Subcutaneous abdominal adipose tissue (tissue), 5 donors: ENCODE data around the gene BRD9.
"Not testable (repeated sequence)": the region's sequence is repeated elsewhere in the genome, so short reads cannot be mapped to it uniquely, and the experiment has no call there.

Experiments
- H3K27ac ChIP-seq: one replicate; pipeline ENCODE4 v1.7.0; 2013; ENCODE audit warnings: low read depth, mild to moderate bottlenecking, inconsistent platforms, low read length, moderate library complexity
- H3K27me3 ChIP-seq, 5 donors: one replicate each; pipeline ENCODE4 v1.7.0; 2013; ENCODE audit warnings: low read length in 5 of 5, inconsistent platforms in 1 of 5; ENCODE audit not compliant: control insufficient read depth in 5 of 5, insufficient read depth in 4 of 5
- H3K36me3 ChIP-seq, 5 donors: one replicate each; pipeline ENCODE4 v1.7.0; 2013; ENCODE audit warnings: low read length in 5 of 5; ENCODE audit not compliant: control insufficient read depth in 5 of 5, insufficient read depth in 5 of 5
- H3K4me1 ChIP-seq, 5 donors: one replicate each; pipeline ENCODE4 v1.7.0; 2013; ENCODE audit warnings: low read length in 5 of 5, mild to moderate bottlenecking in 3 of 5, moderate library complexity in 1 of 5; ENCODE audit not compliant: control insufficient read depth in 5 of 5, insufficient read depth in 5 of 5
- H3K4me3 ChIP-seq, 5 donors: one replicate each; pipeline ENCODE4 v1.7.0; 2013; ENCODE audit warnings: low read length in 5 of 5, low read depth in 1 of 5
- H3K9ac ChIP-seq, 5 donors: one replicate each; pipeline ENCODE4 v1.7.0; 2013; ENCODE audit warnings: low read length in 5 of 5, mild to moderate bottlenecking in 4 of 5, moderate library complexity in 3 of 5
- H3K9me3 ChIP-seq, 5 donors: one replicate each; pipeline ENCODE4 v1.7.0; 2013; ENCODE audit warnings: low read length in 5 of 5; ENCODE audit not compliant: control insufficient read depth in 5 of 5
- donor health status: healthy.
- donor health status: healthy.
- donor health status: healthy.
- donor health status: healthy.
- donor health status: healthy.

BRD9 gene

DNA sequence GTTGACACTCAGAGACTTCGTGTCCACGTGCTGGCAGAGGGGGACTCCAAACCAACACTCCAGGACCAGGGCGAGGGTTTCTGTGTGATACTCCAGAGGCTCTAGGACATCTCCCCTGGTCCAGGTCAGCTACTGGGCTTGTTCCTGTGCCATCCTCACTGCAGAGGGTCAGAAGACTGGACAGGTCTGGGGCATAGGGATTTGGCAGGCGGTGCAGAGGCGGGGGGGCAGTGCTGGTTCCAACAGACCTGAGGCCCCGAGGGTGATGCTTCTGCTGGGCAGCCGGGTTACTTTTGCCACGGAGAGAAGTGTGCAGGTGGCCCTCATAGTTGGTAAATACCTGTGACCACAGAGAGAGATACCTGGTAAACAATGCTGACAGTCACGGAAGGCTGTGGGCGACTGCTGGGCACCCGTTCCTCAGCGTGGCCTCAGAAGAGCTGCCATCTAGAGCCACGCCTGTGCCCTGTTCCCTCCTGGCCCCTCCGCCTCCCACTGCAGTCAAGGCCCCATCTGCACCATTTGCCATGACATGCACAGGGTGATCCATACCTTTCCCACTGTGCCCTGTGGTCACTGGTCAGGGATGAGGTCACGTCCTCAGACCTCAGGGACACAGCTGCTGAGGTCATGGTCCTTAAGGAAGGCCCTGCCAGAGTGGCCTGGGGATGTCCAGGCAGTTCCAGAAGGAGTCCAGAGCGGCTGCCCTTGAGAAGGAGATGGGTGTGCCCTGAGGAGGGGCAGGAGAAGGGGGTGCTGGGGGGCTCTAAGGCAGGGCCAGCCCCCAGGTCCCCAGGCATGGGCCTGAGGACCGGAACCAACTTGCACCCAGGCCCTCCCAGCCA lies 30.1 kb upstream of the BRD9 start:
- no peak overlapping the region for H3K9ac ChIP-seq
- H3K36me3 ChIP-seq = no peaks in the 10 kb centered on the region
- H3K4me3 ChIP-seq = no peak overlapping the region
- H3K9me3 ChIP-seq = peaks cover 0 to 4% (median 0%) of the 10 kb centered on the region in 5 donors
- peaks cover 0 to 13% (median 8%) of the 10 kb centered on the region in 5 donors for H3K4me1 ChIP-seq
- no peak overlapping the region for H3K27ac ChIP-seq
- peaks cover 3 to 24% (median 16%) of the 10 kb centered on the region in 5 donors for H3K27me3 ChIP-seq

- Histone ChIP-seq H3K27me3 (peaks cover 3 to 17% (median 10%) of the 10 kb centered on the region in 5 donors), H3K9me3 (peaks cover 0 to 4% (median 0%) of the 10 kb centered on the region in 5 donors), H3K27ac (no peak overlapping the region), H3K4me3 (no peak overlapping the region), H3K9ac (no peak overlapping the region), H3K36me3 (peaks cover 0 to 3% (median 0%) of the 10 kb centered on the region in 5 donors), H3K4me1 (peaks cover 0 to 7% (median 6%) of the 10 kb centered on the region in 5 donors)
These were observed 29.1 kb upstream of the BRD9 start for GRCh38 chr5:921456-922435.

DNA sequence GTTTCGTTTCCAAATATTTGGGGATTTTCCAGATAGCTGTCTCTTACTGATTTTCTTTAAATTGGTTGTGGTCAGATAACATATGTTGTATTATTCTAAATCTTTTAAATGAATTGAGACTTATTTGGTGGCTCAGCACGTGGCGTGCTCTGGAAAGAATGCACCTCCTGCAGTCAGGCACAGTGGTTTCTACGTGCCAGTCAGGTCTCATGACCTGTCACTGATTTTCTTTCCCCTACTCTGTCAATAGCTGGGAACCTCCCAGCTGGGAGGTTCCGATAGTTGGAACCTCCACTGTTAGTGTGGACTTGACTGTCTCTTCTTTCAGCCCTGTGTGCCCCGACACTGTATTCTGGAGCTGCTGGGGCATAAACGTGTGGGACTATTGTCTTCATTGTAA lies 27.7 kb upstream of the BRD9 start:
- Histone ChIP-seq H3K4me1 (no peaks in the 10 kb centered on the region), H3K27ac (no peak overlapping the region), H3K9me3 (peaks cover 0 to 4% (median 0%) of the 10 kb centered on the region in 5 donors), H3K9ac (no peak overlapping the region), H3K36me3 (peaks cover 0 to 8% (median 3%) of the 10 kb centered on the region in 5 donors), H3K27me3 (peaks cover 0 to 9% (median 2%) of the 10 kb centered on the region in 5 donors), H3K4me3 (no peak overlapping the region)

DNA sequence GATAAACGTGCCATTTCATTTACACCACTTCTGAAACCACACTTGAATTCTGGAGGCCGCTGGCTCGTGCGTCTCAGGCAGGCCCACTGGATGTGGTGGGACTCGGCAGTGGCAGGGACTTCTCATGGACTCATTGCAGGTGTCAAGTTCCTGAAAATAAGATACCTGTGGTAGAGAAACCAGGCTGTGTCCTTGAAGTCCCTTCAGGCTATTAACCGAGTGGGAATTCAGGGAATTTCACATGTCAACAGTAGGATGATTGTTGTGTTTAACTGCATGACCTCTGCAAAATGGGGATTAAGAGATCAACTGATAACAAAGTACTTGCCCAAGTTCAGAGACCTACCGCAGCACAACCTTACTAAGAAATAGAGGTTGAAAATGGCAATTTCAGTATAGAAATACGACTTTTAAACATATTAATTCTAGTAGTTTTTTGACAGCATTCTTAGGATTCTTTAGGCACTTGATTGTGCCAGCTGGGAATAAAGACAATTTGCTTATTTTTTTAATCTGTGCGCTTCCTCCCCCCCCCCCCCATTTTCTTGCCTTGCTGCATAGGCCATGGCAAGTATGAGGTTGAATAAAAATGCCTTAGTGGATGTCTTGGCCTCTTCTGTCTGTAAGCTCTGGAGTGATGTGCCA lies 26.9 kb upstream of the BRD9 start:
- Histone ChIP-seq H3K9ac (no peak overlapping the region), H3K27ac (no peak overlapping the region), H3K4me1 (no peaks in the 10 kb centered on the region), H3K36me3 (peaks cover 0 to 8% (median 3%) of the 10 kb centered on the region in 5 donors), H3K9me3 (peaks cover 0 to 4% (median 0%) of the 10 kb centered on the region in 5 donors), H3K27me3 (peaks cover 0 to 1% (median 0%) of the 10 kb centered on the region in 5 donors), H3K4me3 (no peak overlapping the region)

- not testable (repeated sequence) for H3K27me3 ChIP-seq, H3K36me3 ChIP-seq, H3K4me1 ChIP-seq, H3K9ac ChIP-seq, H3K9me3 ChIP-seq, H3K4me3 ChIP-seq, H3K27ac ChIP-seq
These were observed 26.1 kb upstream of the BRD9 start for GRCh38 chr5:918717-919116.

DNA sequence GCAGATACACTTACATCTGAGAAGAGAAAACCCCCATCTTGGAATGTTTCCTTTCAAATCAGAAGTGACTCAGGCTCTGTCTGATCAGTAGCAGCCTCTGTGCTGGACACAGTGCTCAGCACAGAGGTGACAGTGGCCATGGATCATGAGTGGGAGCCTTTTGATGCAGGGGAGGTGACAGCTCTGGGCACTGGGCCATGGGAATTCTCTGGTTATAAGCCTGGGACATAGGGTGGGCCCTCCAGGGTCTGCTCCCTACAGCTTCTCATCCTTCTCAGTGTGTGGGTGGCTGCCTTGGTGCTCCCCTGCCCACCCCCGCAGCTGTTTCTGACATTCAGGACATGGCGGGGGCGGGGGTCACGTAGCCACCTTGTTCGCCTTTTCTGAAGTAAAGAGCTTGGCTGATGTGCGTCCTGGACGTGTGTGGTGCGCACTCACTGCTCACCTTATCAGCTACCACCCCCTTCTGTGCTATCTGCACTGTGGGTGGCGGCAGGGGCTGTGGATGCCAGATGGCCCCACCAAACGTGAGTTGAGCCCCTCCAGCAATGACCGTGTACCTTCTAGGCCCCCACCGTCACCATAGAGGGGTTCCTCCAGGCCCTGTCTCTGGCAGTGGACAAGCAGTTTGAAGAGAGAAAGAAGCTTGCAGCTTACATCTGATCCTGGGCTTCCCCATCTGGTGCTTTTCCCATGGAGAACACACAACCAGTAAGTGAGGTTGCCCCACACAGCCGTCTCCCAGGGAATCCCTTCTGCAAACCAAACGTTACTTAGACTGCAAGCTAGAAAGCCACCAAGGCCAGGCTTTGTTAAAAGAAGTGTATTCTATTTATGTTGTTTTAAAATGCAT lies 24.1 kb upstream of the BRD9 start:
- H3K27me3 ChIP-seq = no peaks in the 10 kb centered on the region
- peaks cover 0 to 4% (median 0%) of the 10 kb centered on the region in 5 donors for H3K9me3 ChIP-seq
- H3K9ac ChIP-seq = no peak overlapping the region
- no peak overlapping the region for H3K27ac ChIP-seq
- H3K4me1 ChIP-seq = no peaks in the 10 kb centered on the region
- no peak overlapping the region for H3K4me3 ChIP-seq
- H3K36me3 ChIP-seq = peaks cover 0 to 8% (median 3%) of the 10 kb centered on the region in 5 donors

GRCh38 chr5:915946-916345 lies 23.3 kb upstream of the BRD9 start:
- peaks cover 0 to 8% (median 3%) of the 10 kb centered on the region in 5 donors for H3K36me3 ChIP-seq
- H3K4me1 ChIP-seq = no peaks in the 10 kb centered on the region
- no peak overlapping the region for H3K27ac ChIP-seq
- H3K9ac ChIP-seq = no peak overlapping the region
- H3K27me3 ChIP-seq = no peaks in the 10 kb centered on the region
- no peak overlapping the region for H3K4me3 ChIP-seq
- peaks cover 0 to 4% (median 0%) of the 10 kb centered on the region in 5 donors for H3K9me3 ChIP-seq

DNA sequence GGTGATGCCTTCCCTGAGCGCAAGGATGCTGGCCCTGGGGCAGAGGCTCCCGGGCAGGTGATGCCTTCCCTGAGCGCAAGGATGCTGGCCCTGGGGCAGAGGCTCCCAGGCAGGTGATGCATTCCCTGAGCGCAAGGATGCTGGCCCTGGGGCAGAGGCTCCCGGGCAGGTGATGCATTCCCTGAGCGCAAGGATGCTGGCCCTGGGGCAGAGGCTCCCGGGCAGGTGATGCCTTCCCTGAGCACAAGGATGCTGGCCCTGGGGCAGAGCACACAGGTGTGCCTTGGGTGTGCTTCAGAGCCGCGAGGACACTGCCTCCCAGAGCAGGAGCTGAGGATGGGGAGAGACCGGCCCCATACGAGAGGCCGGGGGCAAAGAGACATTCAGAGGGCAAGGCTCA lies 22.7 kb upstream of the BRD9 start:
- not testable (repeated sequence) for H3K4me3 ChIP-seq, H3K4me1 ChIP-seq, H3K9me3 ChIP-seq, H3K27ac ChIP-seq, H3K9ac ChIP-seq, H3K36me3 ChIP-seq, H3K27me3 ChIP-seq

DNA sequence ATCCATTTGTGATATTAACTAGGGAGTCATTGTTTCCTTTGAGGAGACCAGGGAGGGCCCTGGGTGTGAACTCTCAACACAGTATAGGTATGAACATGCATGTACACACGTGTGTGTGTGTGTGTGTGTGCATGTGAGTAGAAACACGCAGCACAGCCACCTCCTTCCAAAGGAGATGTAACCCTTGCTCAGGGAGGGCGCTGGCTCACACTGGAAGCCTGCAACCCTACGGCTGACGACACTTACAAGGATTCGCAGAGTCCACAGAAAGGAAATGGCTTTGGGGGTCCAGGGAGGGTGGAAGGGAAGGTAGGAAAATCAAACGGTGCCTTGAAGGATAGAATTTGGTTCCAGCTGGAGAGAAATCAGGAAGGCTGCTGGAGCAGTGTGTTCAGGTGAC lies 22.0 kb upstream of the BRD9 start:
- H3K27me3 ChIP-seq = no peaks in the 10 kb centered on the region
- no peak overlapping the region for H3K27ac ChIP-seq
- H3K4me1 ChIP-seq = no peaks in the 10 kb centered on the region
- no peak overlapping the region for H3K4me3 ChIP-seq
- peaks cover 0 to 8% (median 3%) of the 10 kb centered on the region in 5 donors for H3K36me3 ChIP-seq
- peaks cover 0 to 4% (median 0%) of the 10 kb centered on the region in 5 donors for H3K9me3 ChIP-seq
- H3K9ac ChIP-seq = no peak overlapping the region
